Lower leg skin (tissue), 4 donors: ENCODE measurements around the gene GAS7. TPM values are rescaled to one million over a fixed set of nuclear protein-coding genes. Genes with fewer than 3 reads are reported as not detected.
A peak's percentile ranks its signal among the peaks of the same experiment; 100 is the strongest.

Source experiments
- DNase-seq, 2 donors: peaks; one replicate each; pipeline ENCODE4 v3.0.0-alpha.2; 2019; ENCODE audit warnings: low spot score in 2 of 2
- H3K4me3 ChIP-seq: fragments of 200-600 bp; sonication (generic); 2 replicates; pipeline ENCODE4 v1.5.1; 2017; ENCODE audit warnings: mild to moderate bottlenecking, low read depth; ENCODE audit not compliant: poor library complexity, severe bottlenecking
- POLR2A ChIP-seq, 2 donors: fragments of 450-650 bp; IDR thresholded peaks; one replicate each; pipeline ENCODE4 v1.6.1; 2016 to 2017; ENCODE audit warnings: antibody characterized with exemption in 2 of 2, mild to moderate bottlenecking in 1 of 2, moderate library complexity in 1 of 2
- WGBS, 2 donors: methylation state at CpG; one replicate each; pipeline ENCODE4 v1.1.5; 2018; 5-methylcytosine and 5-hydroxymethylcytosine counted together
- intact Hi-C: fragments of 100-400 bp; cut with DNase I; formaldehyde crosslinking; loops from one replicate; pipeline ENCODE4 v1.15.0; 2023; ENCODE audit warnings: low total_unique reads
- total RNA-seq, 4 donors: library from RNA; depleted of rRNA; stranded (reverse); fragments of >200 nt; gene quantifications; one replicate each; pipeline ENCODE4 v1.1.0, GENCODE V29; 2016
- TF ChIP-seq, protein P1 (sequence below), 3 donors: fragments of 450-650 bp; IDR thresholded peaks; one replicate each; pipeline ENCODE4 v1.5.1; 2016; ENCODE audit warnings: antibody characterized with exemption in 3 of 3, mild to moderate bottlenecking in 3 of 3, moderate library complexity in 2 of 3

Gene GAS7
- total RNA-seq, 4 donors from 2014 or later = 97.8 to 148 (median 117) TPM

DNA sequence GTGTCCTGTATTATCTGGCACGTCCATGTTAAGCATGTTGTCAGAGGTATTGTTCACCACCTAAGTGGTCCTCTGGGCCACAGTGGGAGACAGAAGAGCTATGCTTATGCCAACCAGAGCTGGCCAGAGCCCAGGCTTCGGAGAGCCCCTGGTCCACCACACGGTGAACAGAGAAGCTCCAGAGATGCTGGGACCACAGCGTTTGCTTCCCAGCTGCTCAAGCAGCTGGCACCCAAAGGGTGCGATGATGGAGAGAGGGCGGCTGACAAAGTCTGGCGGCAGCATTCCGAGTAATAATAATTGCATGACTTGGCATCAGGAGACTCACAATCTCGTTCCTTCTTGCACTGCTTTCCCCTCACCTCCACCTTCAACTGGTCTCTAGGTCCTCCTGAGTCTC, 257.6 kb downstream of the GAS7 start:
- H3K4me3 ChIP-seq = no peak overlapping the region
- TF ChIP-seq, protein P1, sequence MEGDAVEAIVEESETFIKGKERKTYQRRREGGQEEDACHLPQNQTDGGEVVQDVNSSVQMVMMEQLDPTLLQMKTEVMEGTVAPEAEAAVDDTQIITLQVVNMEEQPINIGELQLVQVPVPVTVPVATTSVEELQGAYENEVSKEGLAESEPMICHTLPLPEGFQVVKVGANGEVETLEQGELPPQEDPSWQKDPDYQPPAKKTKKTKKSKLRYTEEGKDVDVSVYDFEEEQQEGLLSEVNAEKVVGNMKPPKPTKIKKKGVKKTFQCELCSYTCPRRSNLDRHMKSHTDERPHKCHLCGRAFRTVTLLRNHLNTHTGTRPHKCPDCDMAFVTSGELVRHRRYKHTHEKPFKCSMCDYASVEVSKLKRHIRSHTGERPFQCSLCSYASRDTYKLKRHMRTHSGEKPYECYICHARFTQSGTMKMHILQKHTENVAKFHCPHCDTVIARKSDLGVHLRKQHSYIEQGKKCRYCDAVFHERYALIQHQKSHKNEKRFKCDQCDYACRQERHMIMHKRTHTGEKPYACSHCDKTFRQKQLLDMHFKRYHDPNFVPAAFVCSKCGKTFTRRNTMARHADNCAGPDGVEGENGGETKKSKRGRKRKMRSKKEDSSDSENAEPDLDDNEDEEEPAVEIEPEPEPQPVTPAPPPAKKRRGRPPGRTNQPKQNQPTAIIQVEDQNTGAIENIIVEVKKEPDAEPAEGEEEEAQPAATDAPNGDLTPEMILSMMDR (IDR thresholded peaks at IDR 0.05) = no peak
- TF ChIP-seq POLR2A (IDR thresholded peaks at IDR 0.05) = no peak
- 65 to 75% methylated on average over 8 to 9 of the region's 9 CpGs for WGBS, 2 donors
- intact Hi-C loops = no loop called here
- DNase-seq = no peak

DNA sequence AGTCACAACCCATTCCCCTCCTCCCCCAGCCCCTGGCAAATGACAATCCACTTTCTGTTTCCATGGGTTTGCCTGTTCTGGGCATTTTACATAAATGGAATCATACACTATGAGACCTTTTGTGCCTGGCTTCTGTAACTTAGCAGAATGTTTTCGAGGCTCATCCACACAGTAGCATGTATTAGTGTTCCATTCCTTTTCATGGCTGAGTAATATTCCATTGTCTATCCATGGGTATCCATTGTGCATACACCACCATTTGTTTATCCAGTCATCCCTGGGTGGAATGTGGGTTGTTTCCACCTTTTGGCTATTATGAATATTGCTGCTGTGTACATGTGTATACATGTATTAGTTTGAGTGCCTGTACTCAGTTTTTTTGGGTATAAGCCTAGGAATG, 259.6 kb downstream of the GAS7 start:
- intact Hi-C loops = no loop called here
- DNase-seq = no peak
- no peak for TF ChIP-seq POLR2A (IDR thresholded peaks at IDR 0.05)
- TF ChIP-seq, protein P1 (IDR thresholded peaks at IDR 0.05) = no peak
- WGBS, 2 donors = 83 to 88% methylated on average over 1 of the region's 1 CpG
- H3K4me3 ChIP-seq = no peak overlapping the region

DNA sequence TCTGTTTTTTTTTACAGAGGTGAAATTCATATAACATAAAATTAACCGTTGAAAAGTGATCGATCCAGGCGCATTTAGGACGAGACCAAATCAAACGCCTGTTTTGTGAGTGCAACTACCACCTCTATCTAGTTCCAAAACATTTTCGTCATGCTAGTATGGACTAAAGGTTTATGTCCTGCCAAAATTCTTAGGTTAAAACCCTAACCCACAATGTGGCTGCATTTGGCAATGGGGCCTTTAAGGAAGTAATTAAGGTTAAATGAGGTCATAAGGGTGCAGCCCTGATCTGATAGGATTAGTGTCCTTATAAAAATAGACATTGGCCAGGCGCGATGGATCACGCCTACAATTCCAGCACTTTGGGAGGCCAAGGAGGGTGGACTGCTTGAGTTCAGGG, 260.5 kb downstream of the GAS7 start:
- 79 to 87% methylated on average over 9 of the region's 9 CpGs for WGBS, 2 donors
- no peak overlapping the region for H3K4me3 ChIP-seq
- intact Hi-C loops = no loop called here
- no peak for TF ChIP-seq POLR2A (IDR thresholded peaks at IDR 0.05)
- TF ChIP-seq, protein P1 (IDR thresholded peaks at IDR 0.05) = no peak
- DNase-seq = no peak

DNA sequence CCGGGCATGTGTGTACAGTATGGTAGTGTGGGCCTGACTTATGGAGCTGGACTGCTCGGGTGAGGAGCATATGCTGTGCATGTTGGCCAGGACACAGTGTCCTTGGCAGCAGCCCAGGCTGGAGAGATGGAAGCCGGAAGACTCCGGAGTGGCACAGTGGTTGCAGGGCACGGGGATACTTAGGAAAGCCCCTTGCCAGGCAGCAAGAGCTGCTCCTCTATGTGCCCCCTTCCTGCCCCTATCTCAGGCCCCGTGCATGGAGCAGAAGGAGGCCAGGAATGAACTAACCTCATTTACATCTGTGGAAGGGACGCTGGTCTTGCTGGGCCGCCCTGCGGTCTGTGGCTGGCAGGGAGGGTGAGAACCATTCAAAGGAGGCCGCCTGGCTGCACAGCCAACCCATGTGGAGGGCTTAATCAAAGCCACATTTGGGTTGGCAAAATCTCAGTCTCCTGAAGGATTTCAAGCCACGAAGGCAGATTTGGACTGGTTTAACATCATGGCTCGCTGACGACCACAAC, 261.1 kb downstream of the GAS7 start:
- intact Hi-C loops = no loop called here
- DNase-seq = peak in 1 of 2 donors; percentile 92
- no peak overlapping the region for H3K4me3 ChIP-seq
- 52 to 74% methylated on average over 9 to 13 of the region's 13 CpGs for WGBS, 2 donors
- no peak for TF ChIP-seq POLR2A (IDR thresholded peaks at IDR 0.05)
- TF ChIP-seq, protein P1 (IDR thresholded peaks at IDR 0.05) = no peak

DNA sequence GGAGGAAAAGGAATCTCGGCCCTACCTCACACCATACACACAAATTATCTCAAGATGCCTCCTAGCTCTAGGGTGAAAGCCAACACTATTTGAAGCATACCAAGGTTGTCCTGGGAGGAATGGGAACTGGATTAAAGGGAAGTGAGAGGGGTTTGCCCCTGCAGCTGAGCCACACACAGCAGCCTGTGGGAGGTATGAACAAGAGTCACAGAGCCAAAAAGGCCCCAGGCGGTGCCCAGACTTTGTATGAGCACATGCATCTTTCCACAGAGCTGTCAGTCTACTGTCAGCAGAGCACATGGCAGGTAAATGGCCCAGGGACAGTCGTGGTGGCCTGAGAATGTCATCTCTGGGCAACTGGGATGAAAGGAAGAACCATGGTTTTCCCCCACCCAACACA, 262.3 kb downstream of the GAS7 start:
- TF ChIP-seq, protein P1 (IDR thresholded peaks at IDR 0.05) = no peak
- TF ChIP-seq POLR2A (IDR thresholded peaks at IDR 0.05) = no peak
- intact Hi-C loops = no loop called here
- DNase-seq = peak in 1 of 2 donors; percentile 77
- WGBS, 2 donors = 59 to 61% methylated on average over 3 of the region's 3 CpGs
- no peak overlapping the region for H3K4me3 ChIP-seq

DNA sequence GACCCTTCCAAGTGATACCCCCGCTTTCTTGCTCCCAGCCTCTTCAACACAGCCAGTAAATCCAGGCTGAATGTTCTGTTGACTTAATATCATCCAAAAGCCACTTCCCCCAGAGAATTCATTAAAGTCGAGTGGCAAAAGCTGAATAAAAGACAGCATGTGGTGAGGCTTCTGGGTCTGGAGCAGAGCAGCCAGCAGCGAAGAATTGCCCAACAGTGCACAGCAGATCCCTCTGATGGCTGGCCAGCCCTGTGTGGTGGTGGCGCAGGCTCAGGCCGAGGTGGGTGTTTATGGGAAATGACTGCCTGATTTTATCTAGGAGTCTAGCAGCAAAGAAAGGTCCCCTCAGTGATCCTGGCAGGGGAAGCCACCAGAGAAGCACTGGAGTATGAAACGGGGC, 263.0 kb downstream of the GAS7 start:
- intact Hi-C loops = no loop called here
- TF ChIP-seq, protein P1 (IDR thresholded peaks at IDR 0.05) = no peak
- no peak for TF ChIP-seq POLR2A (IDR thresholded peaks at IDR 0.05)
- peak in 1 of 2 donors; percentile 49 for DNase-seq
- no peak overlapping the region for H3K4me3 ChIP-seq
- 63 to 77% methylated on average over 6 of the region's 6 CpGs for WGBS, 2 donors
